Fibroblast of skin of right quadriceps (primary cell): Measurements from ENCODE around the gene CCDC92B.

ENCODE experiments used
- DNase-seq: peaks from one replicate; pipeline ENCODE4 v3.0.0-alpha.2; 2013

Gene CCDC92B

GRCh38 chr17:2777242-2777867, 27.9 kb upstream of the CCDC92B start:
- no peak for DNase-seq

DNA sequence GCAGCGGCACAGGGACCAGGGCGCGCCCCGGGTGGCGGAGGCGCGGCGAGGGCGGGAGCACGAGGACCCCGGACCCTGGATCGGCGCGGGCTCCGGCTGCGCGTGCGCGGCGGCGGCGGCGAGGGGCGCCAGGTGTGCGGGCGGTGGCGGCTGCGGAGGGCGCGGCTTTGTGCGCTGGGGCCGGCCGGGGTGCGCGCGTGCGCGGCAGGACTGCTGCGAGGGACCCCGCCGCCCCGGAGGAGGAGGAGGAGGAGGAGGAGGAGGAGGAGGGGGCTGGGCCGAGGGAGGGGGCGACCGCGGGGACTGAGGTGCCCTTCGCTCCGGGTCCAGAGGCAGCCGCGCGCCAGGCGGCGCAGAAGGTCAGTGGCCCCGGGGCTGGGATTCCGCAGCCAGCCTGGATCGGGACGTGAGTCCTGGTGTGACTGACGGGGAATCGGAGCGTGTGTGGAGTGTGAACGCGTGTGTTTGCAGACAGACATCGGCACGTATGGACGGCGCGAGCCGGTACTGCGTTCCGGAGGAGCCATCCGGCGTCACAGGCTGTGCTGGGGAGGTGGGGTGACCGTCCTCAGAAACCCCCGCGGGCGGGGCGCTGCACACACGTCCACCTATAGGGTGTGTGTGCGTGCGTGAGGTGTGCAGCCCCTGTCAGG, 27.3 kb upstream of the CCDC92B start:
- no peak for DNase-seq

- DNase-seq: no peak
Observed at GRCh38 chr17:2775206-2775605, 25.8 kb upstream of the CCDC92B start.

DNA sequence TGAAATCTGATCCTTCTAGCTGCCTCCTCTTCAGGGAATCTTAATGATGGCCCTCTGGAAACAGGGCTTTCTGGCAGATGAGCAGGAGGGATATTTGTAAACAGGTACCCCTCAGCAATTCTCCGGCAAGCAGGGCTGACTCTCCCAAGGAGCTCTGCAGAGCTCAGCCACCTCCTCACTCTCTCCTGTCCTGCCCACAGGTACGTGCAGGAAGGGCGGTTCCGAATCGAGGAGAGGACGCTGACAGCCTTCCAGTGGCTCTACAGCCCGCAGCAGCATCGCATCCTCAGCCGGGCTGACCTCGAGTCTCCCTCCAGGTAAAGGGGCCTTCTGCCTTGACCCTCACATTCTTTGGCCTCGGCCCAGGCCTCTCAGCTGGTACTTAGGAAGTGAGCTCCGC, 20.7 kb upstream of the CCDC92B start:
- DNase-seq: no peak

DNA sequence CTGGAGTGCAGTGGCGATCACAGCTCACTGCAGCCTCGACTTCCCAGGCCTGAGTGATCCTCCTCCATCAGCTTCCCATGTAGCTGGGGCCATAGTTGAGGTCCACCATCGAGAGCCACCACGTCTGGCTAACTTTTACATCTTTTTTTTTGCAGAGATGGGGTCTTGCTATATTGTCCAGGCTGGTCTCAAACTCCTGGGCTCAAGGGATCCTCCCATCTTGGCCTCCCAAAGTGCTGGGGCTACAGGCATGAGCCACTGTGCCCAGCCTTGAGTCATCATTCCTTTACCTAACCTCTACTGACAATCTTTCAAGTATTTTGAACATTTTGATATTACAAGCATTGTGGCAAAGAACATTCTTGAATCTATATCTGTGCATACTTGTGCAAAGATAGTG, 9.4 kb upstream of the CCDC92B start:
- DNase-seq: no peak

- DNase-seq: no peak
Observed at GRCh38 chr17:2755891-2756724, 6.7 kb upstream of the CCDC92B start.

DNA sequence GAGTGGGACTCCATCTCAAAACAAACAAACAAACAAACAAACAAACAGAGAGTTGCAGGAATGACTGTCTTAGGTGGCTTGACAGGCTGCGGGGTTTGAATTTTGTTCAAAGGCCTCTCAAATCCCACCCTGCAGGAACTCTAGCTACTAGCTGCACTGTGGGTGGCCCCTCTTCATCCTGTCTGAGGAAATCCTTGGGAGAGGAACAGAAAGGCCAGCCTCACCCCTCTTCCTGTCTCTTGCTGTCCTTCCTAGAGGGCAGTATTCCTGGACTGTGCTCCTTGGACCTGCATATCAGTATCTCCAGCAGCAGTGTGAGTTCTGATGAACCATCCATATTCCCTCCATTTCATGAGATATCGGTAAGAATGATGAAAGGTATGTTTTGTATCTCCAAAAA, 2.0 kb upstream of the CCDC92B start:
- no peak for DNase-seq

DNA sequence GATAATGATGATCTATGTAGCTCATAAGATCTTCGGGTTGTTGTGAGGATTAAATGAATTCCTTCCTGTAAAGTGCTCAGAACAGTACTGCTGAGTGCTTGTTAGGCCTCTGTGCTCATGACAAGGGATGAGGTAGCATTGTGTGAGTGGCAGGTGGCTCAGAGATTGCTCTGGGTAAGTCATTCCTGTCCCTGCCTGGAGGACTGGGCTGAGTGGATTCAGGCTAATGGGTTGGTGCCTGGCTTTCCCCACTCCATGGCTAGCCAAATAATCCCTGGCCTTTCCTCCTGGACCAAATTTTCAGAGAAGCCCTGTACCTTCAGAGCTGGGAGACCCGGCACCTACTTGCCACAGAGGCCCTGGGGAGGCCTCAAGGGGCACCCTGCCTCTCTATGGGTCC, 1.3 kb upstream of the CCDC92B start:
- DNase-seq: no peak

DNA sequence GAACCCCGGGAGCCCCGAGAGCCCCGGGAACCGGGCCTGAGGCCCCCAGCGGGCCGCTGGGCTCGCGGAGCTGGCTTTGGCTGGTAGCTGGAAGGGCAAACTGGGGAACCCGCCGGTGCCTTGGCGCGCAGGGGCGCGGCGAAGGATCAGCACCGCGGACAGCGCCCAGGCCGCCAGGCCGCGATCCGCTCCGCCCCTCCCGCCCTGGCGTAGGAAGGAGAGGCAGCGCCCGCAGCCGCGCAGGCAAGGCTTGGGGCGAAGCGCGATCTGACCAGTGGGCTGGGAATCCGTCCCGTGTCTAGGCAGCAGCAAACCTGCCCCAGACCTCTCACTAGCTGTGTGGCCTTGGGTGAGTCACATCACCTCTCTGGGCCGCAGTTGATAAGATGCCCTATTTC, 331 bp upstream of the CCDC92B start:
- peak; percentile 51 for DNase-seq

DNA sequence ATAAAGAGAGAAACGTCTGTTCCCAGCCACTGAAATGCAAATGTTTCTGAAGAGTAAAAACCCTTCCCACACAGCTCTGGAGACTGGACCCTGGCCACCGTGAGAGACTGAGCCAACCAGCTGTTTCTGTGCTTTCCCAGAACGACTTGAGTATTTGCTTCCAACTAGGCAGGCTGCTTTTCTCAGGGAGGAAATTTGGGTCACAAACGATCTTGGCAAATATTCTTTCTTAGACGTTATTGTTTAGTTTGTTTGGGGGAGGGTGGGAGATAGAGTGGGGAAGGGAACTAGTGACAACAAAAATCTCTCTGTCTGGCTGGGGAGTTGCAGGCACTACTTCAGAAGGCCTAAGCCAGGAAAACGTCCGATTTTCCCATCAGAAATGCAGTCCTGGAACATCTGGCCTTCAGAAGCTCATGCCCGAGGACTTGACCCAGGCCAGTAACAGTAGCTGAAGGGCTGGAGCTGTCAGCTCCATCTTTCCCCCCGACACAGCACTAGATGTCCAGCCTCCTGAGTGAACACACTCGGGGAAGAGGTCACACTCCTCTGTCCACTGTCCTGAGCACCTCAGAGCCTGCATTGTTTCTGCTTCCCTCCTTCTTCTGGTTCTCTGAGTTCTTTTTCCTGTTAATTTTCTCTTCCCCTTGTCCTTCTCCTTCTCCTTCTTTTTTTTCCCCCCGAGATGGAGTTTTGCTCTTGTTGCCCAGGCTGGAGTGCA, 4.0 kb downstream of the CCDC92B start:
- no peak for DNase-seq

- DNase-seq: no peak
Observed at GRCh38 chr17:2737693-2738092, 11.8 kb downstream of the CCDC92B start.

- DNase-seq: no peak
Observed at GRCh38 chr17:2736956-2737355, 12.5 kb downstream of the CCDC92B start.

DNA sequence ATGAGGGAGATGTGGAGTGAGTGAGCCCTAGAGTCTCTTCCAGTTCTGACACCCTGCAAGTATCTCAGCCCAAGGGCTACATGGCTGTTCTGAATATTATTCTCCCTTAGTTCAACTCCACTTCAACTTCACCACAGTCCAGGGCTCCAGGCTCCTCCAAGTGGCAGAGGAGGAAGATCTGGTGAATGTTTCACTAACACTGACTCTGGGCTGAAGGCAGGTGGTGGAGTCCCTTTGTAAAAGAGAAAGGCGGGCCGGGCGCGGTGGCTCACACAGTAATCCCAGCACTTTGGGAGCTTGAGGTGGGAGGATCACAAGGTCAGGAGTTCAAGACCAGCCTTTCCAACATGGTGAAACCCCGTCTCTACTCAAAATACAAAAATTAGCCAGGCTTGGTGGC, 13.6 kb downstream of the CCDC92B start:
- DNase-seq: no peak

DNA sequence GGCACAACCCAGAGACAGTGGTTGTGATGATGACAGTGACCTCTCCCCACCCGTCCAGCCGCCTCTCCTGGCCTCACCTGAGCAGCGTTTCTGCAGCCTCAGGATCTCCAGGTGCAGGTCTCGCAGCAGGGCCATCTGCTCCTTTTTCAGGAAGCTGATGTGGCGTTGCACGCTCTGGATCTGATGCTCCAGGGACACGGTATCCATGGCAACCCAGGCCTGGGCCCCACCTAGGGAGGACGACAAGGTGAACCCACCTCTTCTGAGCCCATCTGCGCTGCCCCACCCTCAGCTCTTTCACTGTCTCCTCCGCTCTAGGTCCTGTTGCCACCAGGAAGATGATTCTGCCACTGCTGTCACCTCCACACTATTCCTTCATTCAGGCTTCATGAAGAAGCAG, 14.5 kb downstream of the CCDC92B start:
- DNase-seq: no peak

GRCh38 chr17:2731807-2732206, 17.6 kb downstream of the CCDC92B start:
- no peak for DNase-seq

DNA sequence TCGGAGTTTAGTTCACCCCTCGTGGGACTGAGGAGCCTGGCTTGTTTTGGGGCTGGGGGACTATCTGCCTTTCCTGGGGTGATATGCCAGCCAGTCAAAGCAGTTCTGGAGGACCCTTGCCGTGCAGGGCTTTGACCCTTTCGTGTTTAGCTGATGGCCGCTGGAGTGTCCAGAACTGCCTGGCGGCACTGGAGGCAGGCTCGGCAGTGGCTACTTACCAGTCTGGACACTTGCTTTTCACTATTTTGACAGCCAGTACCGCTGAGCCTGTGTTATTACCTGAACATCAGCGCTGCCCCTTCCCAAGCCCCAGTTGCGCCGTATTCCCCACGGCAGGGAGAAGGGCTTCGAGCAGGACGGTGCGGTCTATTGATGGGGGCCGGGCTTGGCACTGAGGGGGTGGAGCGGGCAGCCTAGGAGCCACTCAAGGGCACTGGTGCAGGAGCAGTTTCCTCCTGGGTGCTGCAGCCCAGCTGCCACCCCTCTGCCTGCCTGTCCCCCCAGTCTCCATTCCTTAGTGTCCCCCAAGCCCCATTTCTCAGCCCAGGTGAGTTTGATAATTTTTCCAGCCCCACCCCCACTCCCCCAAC, 18.6 kb downstream of the CCDC92B start:
- DNase-seq: no peak

- DNase-seq: no peak
Observed at GRCh38 chr17:2724784-2725164, 24.7 kb downstream of the CCDC92B start.

DNA sequence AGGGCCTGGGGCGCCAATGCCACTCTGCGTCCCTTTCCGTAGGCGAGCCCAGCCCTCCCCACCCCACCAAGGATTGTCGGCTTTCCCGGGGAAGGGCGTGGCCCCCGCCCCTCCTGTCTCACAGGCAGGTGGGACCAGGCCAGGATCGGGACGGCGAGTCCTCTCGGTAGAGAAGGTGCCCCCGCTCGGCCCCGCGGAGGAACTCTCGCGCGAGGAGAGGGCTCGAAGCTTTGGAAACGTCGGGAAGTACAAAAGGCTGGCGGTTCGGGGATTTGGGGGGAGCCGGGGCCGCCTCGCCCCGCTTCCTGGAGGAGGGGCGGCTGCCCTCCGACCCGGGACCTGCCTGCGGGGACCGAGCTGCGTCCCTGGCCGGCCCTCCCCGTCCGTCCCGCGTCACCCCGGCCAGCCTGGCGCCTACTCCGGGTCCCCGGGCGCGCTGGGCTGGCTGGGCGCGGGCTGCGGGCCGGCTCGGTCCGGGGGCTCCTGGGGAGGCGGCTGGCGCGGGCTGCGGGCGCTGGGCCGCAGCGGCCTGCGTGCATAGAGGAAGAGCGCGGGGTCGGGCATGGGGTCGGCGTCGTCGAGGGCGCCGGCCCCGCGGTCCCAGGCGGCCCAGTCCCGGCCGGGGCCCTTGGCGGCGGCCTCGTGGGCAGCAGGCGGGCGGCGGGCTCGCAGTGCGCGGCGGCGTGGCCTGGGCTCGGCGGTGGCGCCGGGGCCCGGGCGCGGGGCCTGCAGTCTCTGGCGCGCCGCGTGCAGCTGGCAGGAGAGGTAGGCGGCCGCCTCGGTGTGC, 25.3 kb downstream of the CCDC92B start:
- DNase-seq: no peak

DNA sequence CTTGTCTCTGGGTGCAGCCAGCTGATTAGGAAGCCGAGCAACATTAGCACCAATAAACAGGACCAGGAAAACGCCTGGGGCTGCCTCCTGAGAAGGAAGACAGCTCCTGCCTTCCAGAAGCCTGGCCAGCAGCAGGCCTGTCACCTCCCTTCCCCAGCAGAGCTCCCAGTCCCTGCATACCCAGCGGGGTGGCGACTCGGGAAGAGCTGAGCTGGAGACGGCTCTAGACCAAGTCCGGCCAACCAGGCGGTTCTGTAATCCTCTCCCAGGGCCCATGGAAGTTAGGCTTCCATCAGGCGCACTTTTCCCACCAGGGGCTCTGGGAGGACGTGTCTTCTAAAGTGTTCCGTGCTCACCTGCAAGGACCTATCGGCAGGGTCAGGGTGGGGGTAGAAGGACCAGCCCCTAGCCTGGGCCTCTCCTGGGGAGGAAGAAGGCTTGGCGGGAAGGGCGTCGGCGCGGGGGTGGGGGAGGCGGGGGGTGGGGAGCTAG, 25.9 kb downstream of the CCDC92B start:
- DNase-seq: no peak

GRCh38 chr17:2722611-2723010, 26.8 kb downstream of the CCDC92B start:
- no peak for DNase-seq

GRCh38 chr17:2721603-2722002, 27.8 kb downstream of the CCDC92B start:
- no peak for DNase-seq

GRCh38 chr17:2719861-2720260, 29.6 kb downstream of the CCDC92B start:
- no peak for DNase-seq
